Measurements from ENCODE around the gene ACAD8. TPM values are rescaled to one million over a fixed set of nuclear protein-coding genes. Genes with fewer than 3 reads are reported as not detected.

ACAD8 gene
- total and polyA plus RNA-seq, 7 donors = 19.0 to 31.2 (median 28.0) TPM

GRCh38 chr11:134261626-134262488, 8.5 kb downstream of the ACAD8 start:
- no peak overlapping the region for H3K4me3 ChIP-seq
- DNase-seq = no peak
- H3K27ac ChIP-seq = no peak overlapping the region
- intact Hi-C loops (cut with DNase I) = no loop called here
- peaks cover 0 to 2% (median 0%) of the 10 kb centered on the region in 4 donors for H3K4me1 ChIP-seq
- TF ChIP-seq EP300 (IDR thresholded peaks at IDR 0.05) (no peak), CTCF (IDR thresholded peaks at IDR 0.05) (peak in 3 of 4 experiments; percentile 12 to 35 (median 17))
- H3K9me3 ChIP-seq = no peaks in the 10 kb centered on the region
- 91 to 92% methylated on average over 14 of the region's 14 CpGs for WGBS, 2 donors
- H3K36me3 ChIP-seq = peaks cover 8 to 85% (median 29%) of the 10 kb centered on the region in 4 donors
- no peaks in the 10 kb centered on the region for H3K27me3 ChIP-seq

DNA sequence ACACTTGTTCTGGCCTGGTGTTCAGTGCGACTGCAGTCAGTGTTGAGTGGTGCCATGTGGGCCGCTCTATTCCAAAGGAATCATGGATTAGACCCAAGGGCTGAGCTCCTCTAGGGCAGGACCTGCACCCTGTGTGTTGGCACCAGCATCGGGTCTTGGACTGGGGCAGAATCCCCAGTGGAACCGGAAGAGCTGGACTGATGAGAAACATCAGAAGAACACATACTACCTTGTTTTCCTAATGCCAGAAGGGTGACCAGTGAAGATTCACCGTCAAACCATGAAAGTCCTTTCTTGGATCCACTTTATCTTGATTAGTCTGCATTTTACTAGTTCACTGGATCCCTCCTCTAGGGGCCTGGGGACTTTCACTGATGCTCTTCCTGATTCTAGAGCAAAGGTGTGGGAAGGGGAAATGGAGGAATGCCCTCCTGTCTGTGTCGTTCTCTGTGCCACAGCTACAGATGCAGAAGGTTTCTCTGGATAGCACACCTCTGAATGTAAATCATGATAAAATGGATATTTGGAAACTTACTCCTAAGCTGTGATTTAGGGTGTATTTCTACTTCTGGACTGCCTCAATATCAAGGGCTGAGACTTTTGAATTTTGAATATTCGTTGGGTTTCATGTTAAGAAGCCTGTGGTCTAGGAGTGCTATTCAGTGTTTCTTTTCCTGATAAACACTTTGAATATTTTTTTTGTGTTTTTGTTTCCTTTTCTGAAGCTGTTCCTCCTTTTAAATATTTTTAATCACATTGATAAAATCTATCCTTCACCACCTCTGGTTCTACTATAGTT, 11.8 kb downstream of the ACAD8 start:
- H3K4me1 ChIP-seq = peaks cover 0 to 5% (median 0%) of the 10 kb centered on the region in 4 donors
- H3K36me3 ChIP-seq = peaks cover 8 to 54% (median 20%) of the 10 kb centered on the region in 4 donors
- no peak for TF ChIP-seq POLR2A (IDR thresholded peaks at IDR 0.05)
- intact Hi-C loops (cut with DNase I) = no loop called here
- H3K27ac ChIP-seq = no peak overlapping the region
- 94 to 95% methylated on average over 7 of the region's 7 CpGs for WGBS, 2 donors
- no peaks in the 10 kb centered on the region for H3K9me3 ChIP-seq
- H3K27me3 ChIP-seq = peaks cover 0 to 2% (median 0%) of the 10 kb centered on the region in 3 donors
- no peak overlapping the region for H3K4me3 ChIP-seq
- DNase-seq = no peak

DNA sequence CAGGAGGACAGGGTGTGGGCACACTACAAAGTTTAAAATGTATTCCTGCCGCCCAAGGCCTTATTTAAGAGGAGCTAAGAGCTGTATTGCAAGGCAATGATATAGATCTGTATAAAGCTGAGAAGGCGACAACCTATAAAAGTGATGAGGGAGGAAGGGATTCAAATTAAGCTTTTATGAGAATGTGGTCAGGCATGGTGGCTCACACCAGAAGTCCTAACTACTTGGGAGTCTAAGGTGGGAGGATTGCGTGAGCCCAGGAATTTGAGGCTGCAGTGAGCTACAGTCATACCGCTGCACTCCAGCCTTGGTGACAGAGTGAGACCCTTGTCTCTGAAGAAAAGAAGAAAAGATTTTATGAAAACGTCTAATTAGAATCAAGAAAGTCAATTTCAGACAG, 13.1 kb downstream of the ACAD8 start:
- Histone ChIP-seq H3K4me3 (no peak overlapping the region), H3K27ac (no peak overlapping the region), H3K36me3 (peaks cover 0 to 41% (median 9%) of the 10 kb centered on the region in 4 donors), H3K4me1 (peaks cover 0 to 5% (median 0%) of the 10 kb centered on the region in 4 donors), H3K9me3 (no peaks in the 10 kb centered on the region), H3K27me3 (peaks cover 4 to 15% (median 7%) of the 10 kb centered on the region in 3 donors)
- DNase-seq = no peak
- intact Hi-C loops (cut with DNase I) = no loop called here
- WGBS, 2 donors = 68 to 80% methylated on average over 5 of the region's 5 CpGs
- no peak for TF ChIP-seq CTCF (IDR thresholded peaks at IDR 0.05)
- TF ChIP-seq EP300 (IDR thresholded peaks at IDR 0.05) = no peak
- TF ChIP-seq POLR2AphosphoS5 (IDR thresholded peaks at IDR 0.05) = no peak
- no peak for TF ChIP-seq POLR2A (IDR thresholded peaks at IDR 0.05)

DNA sequence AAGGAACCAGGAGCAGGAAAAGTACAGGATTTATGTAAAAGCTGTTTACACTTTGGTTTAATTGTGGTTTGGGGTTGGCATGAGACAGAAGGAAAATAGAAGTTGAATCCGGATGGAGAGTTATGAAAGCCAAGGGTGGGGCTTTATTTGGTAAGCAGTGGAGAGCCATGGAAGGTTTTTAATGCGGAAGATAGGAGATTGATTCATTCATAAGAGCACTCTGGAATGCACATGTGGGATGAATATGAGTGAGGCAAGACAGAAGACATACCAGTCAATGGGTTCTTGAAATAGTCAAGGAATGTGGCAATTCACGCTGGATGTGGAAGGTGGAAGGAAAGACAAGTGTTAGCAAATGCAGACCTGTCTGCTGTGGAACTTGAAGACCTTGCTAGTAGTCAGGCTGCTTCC, 13.5 kb downstream of the ACAD8 start:
- H3K27me3 ChIP-seq = peaks cover 8 to 19% (median 11%) of the 10 kb centered on the region in 3 donors
- H3K36me3 ChIP-seq = peaks cover 0 to 37% (median 5%) of the 10 kb centered on the region in 4 donors
- intact Hi-C loops (cut with DNase I) = no loop called here
- H3K9me3 ChIP-seq = no peaks in the 10 kb centered on the region
- TF ChIP-seq POLR2A (IDR thresholded peaks at IDR 0.05) (no peak), CTCF (IDR thresholded peaks at IDR 0.05) (no peak), EP300 (IDR thresholded peaks at IDR 0.05) (no peak), POLR2AphosphoS5 (IDR thresholded peaks at IDR 0.05) (no peak)
- no peak overlapping the region for H3K4me3 ChIP-seq
- no peak for DNase-seq
- peaks cover 0 to 5% (median 0%) of the 10 kb centered on the region in 4 donors for H3K4me1 ChIP-seq
- 17 to 58% methylated on average over 3 of the region's 3 CpGs for WGBS, 2 donors
- no peak overlapping the region for H3K27ac ChIP-seq

DNA sequence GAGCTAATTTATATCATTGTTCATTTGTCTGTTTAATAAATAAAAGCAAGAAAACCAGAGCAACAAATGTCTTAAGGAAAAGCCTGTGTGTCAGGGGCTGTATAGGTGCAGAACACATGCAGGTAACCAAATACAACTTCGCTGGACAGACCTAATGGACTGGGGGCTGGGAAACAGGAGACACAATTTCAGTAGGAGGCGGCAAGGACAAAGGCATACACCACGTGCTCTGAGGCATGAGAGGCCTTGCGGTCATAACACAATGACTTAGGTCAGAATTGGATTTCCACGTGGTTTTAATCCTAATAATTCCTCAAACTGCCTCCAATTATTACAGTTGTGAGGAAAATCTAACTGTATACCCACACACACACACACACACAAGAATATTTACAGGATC, 14.1 kb downstream of the ACAD8 start:
- H3K27me3 ChIP-seq = peaks cover 11 to 25% (median 16%) of the 10 kb centered on the region in 3 donors
- H3K4me3 ChIP-seq = no peak overlapping the region
- DNase-seq = no peak
- TF ChIP-seq CTCF (IDR thresholded peaks at IDR 0.05) = no peak
- TF ChIP-seq POLR2AphosphoS5 (IDR thresholded peaks at IDR 0.05) = no peak
- peaks cover 0 to 31% (median 2%) of the 10 kb centered on the region in 4 donors for H3K36me3 ChIP-seq
- intact Hi-C loops (cut with DNase I) = no loop called here
- peaks cover 0 to 5% (median 0%) of the 10 kb centered on the region in 4 donors for H3K4me1 ChIP-seq
- no peak overlapping the region for H3K27ac ChIP-seq
- no peaks in the 10 kb centered on the region for H3K9me3 ChIP-seq
- WGBS, 2 donors = 87 to 90% methylated on average over 5 of the region's 5 CpGs
